ENCODE data around the gene FAM180B. TPM values are rescaled to one million over a fixed set of nuclear protein-coding genes. Genes with fewer than 3 reads are reported as not detected.

FAM180B gene
- total and polyA plus RNA-seq, 4 donors: not detected

- TF ChIP-seq NR2F2 (IDR thresholded peaks at IDR 0.05): no peak
Observed at GRCh38 chr11:47571895-47572294, 14.6 kb upstream of the FAM180B start (continued).

GRCh38 chr11:47572715-47573255 lies 13.7 kb upstream of the FAM180B start:
- no peaks in the 10 kb centered on the region for H3K27me3 ChIP-seq (ENCODE audit: control insufficient read depth in 4 of 4, insufficient read depth in 4 of 4, low read length in 3 of 4)
- H3K27ac ChIP-seq (ENCODE audit: low read depth in 1 of 2, low read length in 2 of 2): peak overlapping the region; percentile 2 to 41
- TF ChIP-seq HNF4A (conservative IDR thresholded peaks at IDR 0.05): peak; percentile 79 to 82
- no peak for TF ChIP-seq EGR1 (IDR thresholded peaks at IDR 0.05; ENCODE audit: low read depth in 2 of 2)
- TF ChIP-seq RXRA (IDR thresholded peaks at IDR 0.05): peak; percentile 35 to 62
- no peak for TF ChIP-seq ATF3 (IDR thresholded peaks at IDR 0.05)
- TF ChIP-seq CTCF (IDR thresholded peaks at IDR 0.05; ENCODE audit: low read depth, low read length, missing input control): no peak
- TF ChIP-seq MAX (IDR thresholded peaks at IDR 0.05): peak; percentile 23
- TF ChIP-seq NR2F2 (IDR thresholded peaks at IDR 0.05): no peak
- peak; percentile 88 for TF ChIP-seq YY1 (IDR thresholded peaks at IDR 0.05)
- TF ChIP-seq REST (IDR thresholded peaks at IDR 0.05): peak; percentile 27
- peak; percentile 45 for TF ChIP-seq HNF4G (IDR thresholded peaks at IDR 0.05)
- TF ChIP-seq ZBTB33 (IDR thresholded peaks at IDR 0.05): no peak
- TF ChIP-seq SP1 (IDR thresholded peaks at IDR 0.05): peak; percentile 50
- TF ChIP-seq FOXA2 (IDR thresholded peaks at IDR 0.05): peak; percentile 6
- no peak for TF ChIP-seq FOXA1 (IDR thresholded peaks at IDR 0.05)
- TF ChIP-seq GABPA (IDR thresholded peaks at IDR 0.05 in 1 of 2, conservative IDR thresholded peaks at IDR 0.05 in 1 of 2): peak in 1 of 2 donors; percentile 62
- no peak for TF ChIP-seq JUND (IDR thresholded peaks at IDR 0.05)
- no peak for TF ChIP-seq TAF1 (conservative IDR thresholded peaks at IDR 0.05)
- peak; percentile 47 to 48 for TF ChIP-seq RAD21 (IDR thresholded peaks at IDR 0.05)
- DNase-seq (ENCODE audit: low spot score): no peak
- no peaks in the 10 kb centered on the region for H3K9me3 ChIP-seq (ENCODE audit: control insufficient read depth in 4 of 4, low read length in 3 of 4)
- H3K36me3 ChIP-seq (ENCODE audit: control insufficient read depth in 4 of 4, insufficient read depth in 3 of 4, low read depth in 1 of 4, low read length in 3 of 4): peaks cover 0 to 15% (median 4%) of the 10 kb centered on the region in 4 donors
- H3K9ac ChIP-seq (ENCODE audit: low read depth in 1 of 2, low read length in 2 of 2): no peak overlapping the region
- no peak overlapping the region for H3K4me3 ChIP-seq (ENCODE audit: low read depth in 1 of 3, low read length in 3 of 3)
- peaks cover 3 to 39% (median 32%) of the 10 kb centered on the region in 4 donors for H3K4me1 ChIP-seq (ENCODE audit: control insufficient read depth in 4 of 4, insufficient read depth in 4 of 4, low read length in 3 of 4)
- 41% methylated on average over 8 of the region's 8 CpGs for WGBS
